GM03348 (cell line): ENCODE data around the gene UNC13B.
A peak's percentile ranks its signal among the peaks of the same experiment; 100 is the strongest.
"Not testable (repeated sequence)": the region's sequence is repeated elsewhere in the genome, so short reads cannot be mapped to it uniquely, and the experiment has no call there.

ENCODE experiments used
- DNase-seq: peaks from one replicate; pipeline ENCODE4 v3.0.0; 2012; ENCODE audit warnings: low spot score

Gene UNC13B

DNA sequence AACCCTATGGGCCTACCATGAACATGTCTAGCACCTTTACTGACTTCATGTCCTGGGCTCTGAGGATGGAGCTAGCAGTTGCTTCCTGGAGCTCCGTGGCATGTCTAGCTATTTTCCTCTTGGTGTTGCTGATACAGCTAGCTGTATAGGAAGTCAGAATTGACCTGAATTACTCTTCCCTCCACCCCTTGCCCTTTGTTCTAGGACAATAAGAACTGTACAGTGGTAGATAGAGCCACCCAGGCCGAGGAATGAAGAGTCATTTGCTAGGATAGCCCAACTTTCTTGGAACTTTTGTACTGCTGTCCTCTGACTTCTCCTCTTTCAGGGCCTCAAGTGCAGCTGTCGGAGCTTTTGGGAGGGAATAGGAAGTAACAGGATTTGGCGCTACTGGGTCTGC is 218.2 kb downstream of the UNC13B start:
- no peak for DNase-seq

- DNase-seq = no peak
Observed at GRCh38 chr9:35380619-35381018, 218.8 kb downstream of the UNC13B start.

- DNase-seq = peak; percentile 74
Observed at GRCh38 chr9:35385042-35385441, 223.2 kb downstream of the UNC13B start.

- DNase-seq = no peak
Observed at GRCh38 chr9:35395076-35395705, 233.4 kb downstream of the UNC13B start.

GRCh38 chr9:35395706-35396101 is 233.9 kb downstream of the UNC13B start:
- no peak for DNase-seq

DNA sequence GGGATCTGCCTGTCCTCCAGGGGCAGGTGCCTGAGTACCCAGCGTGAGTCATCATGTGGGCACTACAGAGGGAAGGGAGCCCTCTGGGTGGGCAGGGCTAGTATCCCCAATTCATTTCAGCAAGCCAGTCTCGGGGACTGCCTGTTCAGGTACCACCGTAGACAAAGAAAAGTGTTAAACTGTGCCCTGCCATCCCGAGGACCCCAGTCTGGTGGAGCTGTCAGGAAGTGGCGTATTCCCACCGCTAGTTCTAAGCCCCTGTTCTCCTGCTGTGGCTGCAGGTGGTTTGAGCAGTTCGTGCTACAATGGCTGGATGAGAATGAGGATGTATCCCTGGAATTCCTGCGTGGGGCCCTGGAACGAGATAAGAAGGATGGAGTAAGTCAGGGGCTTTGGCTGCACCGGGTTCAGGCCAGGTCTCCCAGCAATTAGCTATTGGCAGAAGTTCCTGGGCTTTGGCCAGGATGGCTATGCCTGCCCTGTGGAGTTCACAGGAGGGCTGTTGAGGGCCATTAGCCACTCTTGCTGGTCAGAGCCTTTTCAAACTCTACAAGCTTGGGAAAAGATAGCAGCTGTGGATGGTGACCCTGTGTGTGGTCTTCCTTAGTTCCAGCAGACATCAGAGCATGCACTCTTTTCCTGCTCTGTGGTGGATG is 234.9 kb downstream of the UNC13B start:
- no peak for DNase-seq

DNA sequence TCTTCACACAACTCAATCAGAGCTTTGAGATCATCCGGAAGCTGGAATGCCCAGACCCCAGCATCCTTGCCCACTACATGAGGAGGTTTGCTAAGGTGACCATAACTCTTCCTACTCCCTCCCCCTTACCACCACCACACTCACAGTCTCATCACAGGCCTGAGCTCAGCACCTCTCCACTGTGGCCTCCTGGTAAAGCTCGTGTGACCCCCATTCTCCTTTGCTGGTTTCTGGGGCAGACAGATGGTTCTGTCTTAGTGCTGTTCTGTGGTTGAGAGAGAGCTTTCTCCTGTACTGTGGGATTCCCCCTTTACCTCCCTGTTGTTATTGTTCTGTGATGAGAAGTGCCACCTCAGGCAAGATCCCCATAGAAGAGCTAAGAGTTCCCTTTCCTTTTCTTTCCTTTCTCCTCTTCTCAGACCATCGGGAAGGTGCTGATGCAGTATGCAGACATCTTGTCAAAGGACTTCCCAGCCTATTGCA is 235.4 kb downstream of the UNC13B start:
- no peak for DNase-seq

DNA sequence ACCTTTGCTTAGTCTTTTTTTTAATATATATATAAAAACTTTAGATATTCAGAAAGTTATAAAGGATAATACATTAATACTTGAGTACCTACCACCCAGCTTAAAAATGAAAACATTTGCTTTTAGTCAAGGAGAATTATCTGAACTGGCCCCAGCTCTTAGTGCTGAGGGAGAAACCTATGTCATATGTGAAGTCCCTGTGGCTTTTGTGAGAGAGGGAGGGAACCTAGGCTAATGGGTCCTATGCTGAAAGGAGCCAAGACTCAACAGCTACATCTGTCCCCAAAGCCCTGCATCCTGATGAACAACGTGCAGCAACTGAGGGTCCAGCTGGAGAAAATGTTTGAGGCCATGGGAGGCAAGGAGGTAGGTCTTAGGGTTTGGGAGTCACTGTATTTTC is 236.1 kb downstream of the UNC13B start:
- no peak for DNase-seq

- DNase-seq = no peak
Observed at GRCh38 chr9:35398651-35399335, 237.0 kb downstream of the UNC13B start.

GRCh38 chr9:35404865-35405264 is 243.1 kb downstream of the UNC13B start:
- no peak for DNase-seq

DNA sequence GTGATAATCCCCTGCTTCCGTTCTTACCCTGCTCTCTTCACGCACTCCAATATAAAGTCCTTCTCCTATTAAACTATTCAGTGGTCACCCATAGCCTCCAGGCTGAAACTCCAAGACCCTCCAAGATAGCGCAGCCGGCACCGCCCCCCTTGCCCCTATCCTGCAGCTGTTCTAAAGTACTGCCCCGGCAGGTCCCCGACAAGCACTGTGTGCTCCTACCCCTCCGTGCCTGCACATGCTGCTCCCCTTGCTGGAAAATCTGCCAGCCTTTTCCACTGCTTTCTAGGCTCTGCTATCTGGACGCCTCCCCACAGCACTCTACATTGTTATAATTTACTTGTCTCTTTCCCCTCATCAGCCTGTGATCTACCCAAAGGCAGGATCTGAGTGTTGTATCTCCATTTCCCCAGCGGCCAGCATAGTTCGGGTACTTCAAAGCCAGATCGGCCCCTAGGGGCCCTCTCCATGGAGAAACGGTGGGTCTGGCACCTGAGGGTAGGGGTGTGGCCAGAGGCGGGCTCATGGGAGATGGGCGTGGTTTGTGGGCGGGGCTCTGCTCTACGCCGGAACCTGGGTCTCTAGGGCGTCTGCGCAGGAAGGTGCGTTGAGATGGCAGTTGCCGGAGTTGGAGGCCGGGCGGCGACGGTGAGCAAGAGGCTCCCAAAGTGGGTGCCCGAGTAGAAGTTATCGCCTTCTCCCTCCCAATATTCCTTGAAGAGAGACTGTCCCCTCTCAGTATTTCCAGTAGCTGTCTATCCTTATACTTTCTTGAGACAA is 244.6 kb downstream of the UNC13B start:
- DNase-seq = no peak

GRCh38 chr9:35407846-35408245 is 246.0 kb downstream of the UNC13B start:
- no peak for DNase-seq

DNA sequence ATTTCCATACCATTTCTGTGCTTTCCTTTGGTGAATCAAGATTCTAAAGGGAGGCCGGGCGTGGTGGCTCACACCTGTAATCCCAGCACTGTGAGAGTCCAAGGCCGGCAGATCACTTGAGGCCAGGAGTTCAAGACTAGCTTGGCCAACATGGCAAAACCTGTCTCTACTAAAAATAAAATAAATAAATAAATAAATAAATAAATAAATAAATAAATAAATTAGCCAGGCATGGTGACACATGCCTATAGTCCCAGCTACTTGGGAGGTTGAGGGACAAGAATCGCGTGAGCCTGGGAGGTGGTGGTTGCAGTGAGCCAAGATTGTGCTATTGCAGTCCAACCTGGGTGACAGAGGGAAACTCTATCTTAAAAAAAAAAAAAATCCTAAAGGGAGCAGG is 247.6 kb downstream of the UNC13B start:
- not testable (repeated sequence) for DNase-seq

- DNase-seq = no peak
Observed at GRCh38 chr9:35414889-35415288, 253.1 kb downstream of the UNC13B start.

DNA sequence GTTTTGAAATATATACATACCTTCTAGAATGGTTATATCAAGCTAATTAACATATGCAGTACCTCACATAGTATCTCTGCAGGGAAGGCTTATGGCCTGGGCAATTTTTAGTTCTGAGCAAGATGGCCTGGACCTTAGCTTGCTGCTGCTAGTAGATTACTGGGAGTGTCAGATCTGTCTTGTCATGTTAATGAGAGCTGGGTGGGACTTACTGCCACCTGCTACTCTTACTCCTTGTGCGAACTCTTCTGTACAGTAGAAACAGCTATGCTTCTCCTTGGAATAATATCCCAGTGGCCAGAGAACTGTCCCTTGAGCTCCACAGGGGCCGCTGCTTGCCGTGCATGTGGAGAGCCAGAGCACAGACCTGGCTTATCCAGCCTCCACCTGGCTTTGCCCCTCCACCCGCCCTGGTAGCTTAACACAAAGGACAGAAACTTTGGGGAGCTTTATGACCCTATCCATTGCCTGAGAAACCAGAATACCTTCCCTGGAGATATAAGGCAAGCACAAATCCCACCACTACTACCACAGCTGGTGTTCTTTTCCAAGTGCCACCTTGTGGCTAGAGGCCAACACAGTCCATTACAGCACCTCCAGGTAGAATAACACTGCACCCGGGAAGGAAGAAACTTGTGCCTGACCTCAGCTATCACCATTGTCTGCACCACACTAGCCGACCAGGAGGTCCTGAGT is 253.7 kb downstream of the UNC13B start:
- DNase-seq = no peak

DNA sequence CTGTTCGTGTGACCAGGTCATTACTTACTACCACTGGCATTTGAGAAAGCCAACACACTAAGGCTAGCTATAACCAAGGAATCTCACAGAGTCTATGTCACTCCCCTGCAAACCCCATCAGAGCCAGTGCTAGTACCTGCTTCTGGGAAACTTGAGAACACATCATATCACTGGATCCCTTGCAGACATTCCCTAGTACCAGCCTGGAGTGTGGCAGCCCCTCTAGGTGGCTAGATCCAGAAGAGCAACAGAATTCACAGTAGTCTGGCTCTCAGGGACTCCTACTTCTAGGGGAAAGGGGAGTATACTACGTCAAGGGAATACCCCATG is 254.3 kb downstream of the UNC13B start:
- no peak for DNase-seq

DNA sequence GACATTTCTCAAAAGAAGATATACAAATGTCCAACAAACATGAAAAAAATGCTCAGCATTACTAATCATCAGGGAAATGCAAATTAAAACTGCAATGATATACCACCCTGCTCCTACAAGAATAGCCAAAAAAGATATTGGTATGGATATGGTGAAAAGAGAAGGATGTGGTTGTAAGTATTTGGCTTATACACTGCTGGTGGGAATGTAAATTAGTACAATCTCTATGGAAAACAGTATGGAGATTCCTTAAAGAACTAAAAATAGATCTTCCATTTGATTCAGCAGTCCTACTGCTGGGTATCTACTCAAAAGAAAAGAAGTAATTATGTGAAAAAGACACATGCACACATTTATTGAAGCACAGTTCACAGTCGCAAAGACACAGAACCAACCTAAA is 260.5 kb downstream of the UNC13B start:
- DNase-seq = no peak

DNA sequence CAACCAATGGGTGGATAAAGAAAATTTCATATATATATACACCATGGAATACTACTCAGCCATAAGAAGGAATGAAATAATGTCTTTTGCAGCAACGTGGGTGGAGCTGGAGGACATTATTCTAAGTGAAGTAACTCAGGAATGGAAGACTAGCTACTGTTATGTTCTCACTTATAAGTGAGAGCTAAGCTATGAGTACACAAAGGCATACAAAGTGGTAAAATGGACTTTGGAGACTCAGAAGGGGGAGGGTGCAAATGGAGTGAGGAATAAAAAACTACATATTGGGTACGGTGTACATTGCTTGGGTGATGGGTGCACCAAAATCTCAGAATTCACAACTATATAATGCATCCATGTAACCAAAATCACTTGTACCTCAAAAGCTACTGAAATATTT is 260.9 kb downstream of the UNC13B start:
- no peak for DNase-seq

DNA sequence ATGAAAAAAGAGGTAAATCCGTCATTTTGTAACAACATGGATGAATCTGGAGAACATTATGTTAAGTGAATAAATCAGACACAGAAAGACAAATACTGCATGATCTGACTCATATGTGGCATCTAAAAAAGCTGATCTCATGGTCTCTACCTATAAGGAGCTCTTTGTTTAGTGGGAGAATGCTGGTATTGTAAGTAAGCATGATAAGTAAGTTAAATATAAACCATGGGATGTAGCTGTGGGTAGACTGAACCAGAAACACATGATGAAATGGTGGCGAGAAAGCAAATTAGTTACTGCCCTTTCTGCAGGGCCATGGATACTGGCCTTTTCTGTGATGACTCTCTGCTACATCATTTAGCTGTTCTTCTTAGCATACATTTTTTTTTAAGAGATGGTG is 261.7 kb downstream of the UNC13B start:
- no peak for DNase-seq

- no peak for DNase-seq
Observed at GRCh38 chr9:35424356-35425352, 262.8 kb downstream of the UNC13B start.

DNA sequence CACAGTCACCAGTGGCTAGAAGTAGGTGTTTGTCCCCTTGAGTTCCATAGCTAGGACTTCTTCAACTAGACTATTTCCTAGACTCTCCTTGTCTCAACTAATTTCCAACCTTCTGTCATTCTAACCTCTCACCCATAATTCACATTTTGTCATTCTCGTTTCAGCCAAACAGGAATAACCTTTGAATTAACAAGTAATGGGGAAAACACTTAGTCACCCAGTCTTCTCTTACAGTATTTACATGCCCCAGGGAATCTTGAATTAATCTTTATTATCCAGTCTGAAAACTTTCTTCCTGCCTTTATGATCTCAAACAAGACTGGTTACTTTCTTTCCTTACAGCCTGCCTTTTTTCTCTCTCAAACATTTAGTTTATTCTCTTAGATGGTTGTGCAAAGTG is 264.8 kb downstream of the UNC13B start:
- DNase-seq = no peak
